H1 (cell line): ENCODE results near the gene SSH2. TPM values are rescaled to one million over a fixed set of nuclear protein-coding genes. Genes with fewer than 3 reads are reported as not detected.
"Not testable (repeated sequence)": the region's sequence is repeated elsewhere in the genome, so short reads cannot be mapped to it uniquely, and the experiment has no call there.

Experiments used
- CTCF ChIA-PET: fragments of 300-600 bp; sonication (Branson Sonifier 250); formaldehyde crosslinking; loops from one replicate; lab custom pipeline; 2021; ENCODE audit not compliant: partially characterized antibody; lab: Charles Lee
- POLR2A ChIA-PET: fragments of 300-600 bp; sonication (Branson Sonifier 250); formaldehyde crosslinking; loops from one replicate; lab custom pipeline; 2021; ENCODE audit warnings: inconsistent platforms; ENCODE audit not compliant: partially characterized antibody; lab: Charles Lee
- DNase-seq, 2 experiments: peaks; one replicate each; pipeline versions ENCODE4 v3.0.0 to v3.0.0-alpha.2; 2010 to 2022; ENCODE audit warnings: low spot score in 2 of 2, low read depth in 1 of 2, mixed read lengths in 1 of 2
- FAIRE-seq: peaks from 2 replicates; lab custom pipeline; 2011; peaks lifted over from hg19 to GRCh38; lab: Jason Lieb, UNC
- H2AFZ ChIP-seq: 2 replicates; pipeline ENCODE4 v1.8.1; 2012; ENCODE audit warnings: low read length, inconsistent platforms
- H2AK5ac ChIP-seq: 2 replicates; pipeline ENCODE4 v1.6.1; 2013; ENCODE audit warnings: low read depth, low read length
- H2BK120ac ChIP-seq: replicated peaks from 2 replicates; pipeline ENCODE3; 2013; ENCODE audit warnings: low read depth, low read length, inconsistent platforms
- H2BK12ac ChIP-seq: 2 replicates; pipeline ENCODE4 v1.6.1; 2013; ENCODE audit warnings: low read depth, low read length
- H2BK15ac ChIP-seq: 2 replicates; pipeline ENCODE4 v1.6.1; 2013; ENCODE audit warnings: low read length
- H2BK20ac ChIP-seq: 2 replicates; pipeline ENCODE4 v1.6.1; 2013; ENCODE audit warnings: low read length
- H2BK5ac ChIP-seq: 2 replicates; pipeline ENCODE4 v1.6.1; 2013; ENCODE audit warnings: low read depth, low read length
- H3K14ac ChIP-seq: 2 replicates; pipeline ENCODE4 v1.6.1; 2013; ENCODE audit warnings: inconsistent platforms; ENCODE audit not compliant: insufficient read length
- H3K18ac ChIP-seq: 2 replicates; pipeline ENCODE4 v1.6.1; 2013; ENCODE audit warnings: low read length; ENCODE audit errors: extremely low read depth
- H3K23ac ChIP-seq: 2 replicates; pipeline ENCODE4 v1.6.1; 2013; ENCODE audit warnings: inconsistent platforms; ENCODE audit not compliant: insufficient read length
- H3K23me2 ChIP-seq: 2 replicates; pipeline ENCODE4 v1.6.1; 2013; ENCODE audit warnings: low read depth, low read length
- H3K27ac ChIP-seq: 2 replicates; pipeline ENCODE4 v1.6.1; 2011; ENCODE audit warnings: low read depth, low read length, inconsistent platforms
- H3K27me3 ChIP-seq, 4 experiments: replicated peaks in 1 of 4; 1 replicate in 1 of 4; 2 replicates in 3 of 4; pipeline versions ENCODE4 v1.6.1 to v1.8.1; 2011 to 2013; ENCODE audit warnings: low read length in 3 of 4, mild to moderate bottlenecking in 3 of 4, inconsistent platforms in 2 of 4, mixed read lengths in 2 of 4, moderate library complexity in 1 of 4; ENCODE audit not compliant: control insufficient read depth in 3 of 4, insufficient read depth in 3 of 4; ENCODE audit errors: extremely low read depth in 1 of 4
- H3K36me3 ChIP-seq, 4 experiments: 2 replicates each; pipeline versions ENCODE4 v1.6.1 to v1.8.1; 2011 to 2013; ENCODE audit warnings: mild to moderate bottlenecking in 4 of 4, low read length in 3 of 4, moderate library complexity in 2 of 4, control low read depth in 1 of 4, inconsistent platforms in 1 of 4; ENCODE audit not compliant: insufficient read depth in 4 of 4, control insufficient read depth in 2 of 4
- H3K4ac ChIP-seq: replicated peaks from 2 replicates; pipeline ENCODE3; 2013; ENCODE audit warnings: low read length, low read depth, mixed read lengths, inconsistent platforms; ENCODE audit not compliant: insufficient read length
- H3K4me1 ChIP-seq, 4 experiments: replicated peaks in 1 of 4; 1 replicate in 1 of 4; 2 replicates in 3 of 4; pipeline versions ENCODE4 v1.6.1 to v1.8.1; 2011 to 2013; ENCODE audit warnings: low read length in 3 of 4, inconsistent platforms in 2 of 4, mixed read lengths in 1 of 4; ENCODE audit not compliant: insufficient read depth in 4 of 4, control insufficient read depth in 3 of 4
- H3K4me2 ChIP-seq, 2 experiments: 2 replicates each; pipeline versions ENCODE4 v1.6.1 to v1.8.1; 2011 to 2013; ENCODE audit warnings: low read depth in 2 of 2, low read length in 2 of 2, control low read depth in 1 of 2, inconsistent platforms in 1 of 2, mild to moderate bottlenecking in 1 of 2; ENCODE audit not compliant: insufficient read depth in 1 of 2
- H3K4me3 ChIP-seq, 4 experiments: fragments of 200-600, 300-600 bp in 1 of 4; sonication (generic), shearing (Covaris generic), sonication (Bioruptor Twin) in 1 of 4; 2 replicates each; pipeline versions ENCODE4 v1.5.1 to v1.8.1; 2011 to 2016; ENCODE audit warnings: low read length in 4 of 4, low read depth in 3 of 4, control low read depth in 2 of 4, inconsistent platforms in 2 of 4, mild to moderate bottlenecking in 2 of 4, mixed read lengths in 1 of 4, moderate library complexity in 1 of 4; ENCODE audit not compliant: insufficient read depth in 2 of 4; ENCODE audit errors: extremely low read depth in 1 of 4
- H3K56ac ChIP-seq: replicated peaks from 2 replicates; pipeline ENCODE3; 2013; ENCODE audit warnings: low read depth, mild to moderate bottlenecking, mixed read lengths, low read length, inconsistent platforms; ENCODE audit not compliant: insufficient read length
- H3K79me1 ChIP-seq: 2 replicates; pipeline ENCODE4 v1.6.1; 2013; ENCODE audit warnings: low read depth, low read length, control low read depth
- H3K79me2 ChIP-seq, 2 experiments: 2 replicates each; pipeline versions ENCODE4 v1.6.1 to v1.8.1; 2012 to 2013; ENCODE audit warnings: low read length in 2 of 2, mild to moderate bottlenecking in 2 of 2, inconsistent platforms in 1 of 2; ENCODE audit not compliant: insufficient read depth in 2 of 2, control insufficient read depth in 1 of 2
- H3K9ac ChIP-seq, 4 experiments: replicated peaks in 1 of 4; 1 replicate in 1 of 4; 2 replicates in 3 of 4; pipeline versions ENCODE4 v1.6.1 to v1.8.1; 2011 to 2013; ENCODE audit warnings: low read depth in 3 of 4, low read length in 3 of 4, control low read depth in 2 of 4, mild to moderate bottlenecking in 2 of 4, moderate library complexity in 2 of 4, inconsistent platforms in 1 of 4; ENCODE audit errors: extremely low read depth in 1 of 4
- H3K9me3 ChIP-seq, 2 experiments: 2 replicates each; pipeline versions ENCODE4 v1.6.1 to v1.8.1; 2012 to 2013; ENCODE audit warnings: mild to moderate bottlenecking in 2 of 2, moderate library complexity in 2 of 2, control low read depth in 1 of 2, inconsistent platforms in 1 of 2, low read depth in 1 of 2, low read length in 1 of 2, mixed read lengths in 1 of 2; ENCODE audit not compliant: insufficient read depth in 2 of 2
- H4K20me1 ChIP-seq, 2 experiments: replicated peaks in 1 of 2; 2 replicates each; pipeline versions ENCODE3 to v1.8.1; 2011 to 2013; ENCODE audit warnings: inconsistent platforms in 2 of 2, low read length in 2 of 2, mild to moderate bottlenecking in 1 of 2; ENCODE audit not compliant: insufficient read depth in 2 of 2, control insufficient read depth in 1 of 2
- H4K5ac ChIP-seq: 2 replicates; pipeline ENCODE4 v1.6.1; 2013; ENCODE audit warnings: low read length, low read depth, mixed read lengths, inconsistent platforms; ENCODE audit not compliant: insufficient read length
- H4K8ac ChIP-seq: 2 replicates; pipeline ENCODE4 v1.8.0; 2013; ENCODE audit warnings: mild to moderate bottlenecking, moderate library complexity, low read length, inconsistent platforms; ENCODE audit not compliant: insufficient read depth; ENCODE audit errors: extremely low read depth
- H4K91ac ChIP-seq: replicated peaks from 2 replicates; pipeline ENCODE3; 2013; ENCODE audit warnings: low read length, mixed read lengths, inconsistent platforms; ENCODE audit not compliant: insufficient read length
- CREB1 ChIP-seq: IDR thresholded peaks from 2 replicates; pipeline ENCODE4 v1.6.1; 2012; ENCODE audit warnings: inconsistent platforms
- RXRA ChIP-seq: IDR thresholded peaks from 2 replicates; pipeline ENCODE4 v1.6.1; 2011; ENCODE audit warnings: low read depth, mild to moderate bottlenecking, low read length, moderate library complexity; ENCODE audit not compliant: insufficient read depth
- WGBS, 2 experiments: shearing (Covaris generic) in 1 of 2; methylation state at CpG; one replicate each; pipeline versions ENCODE4 v1.1.6 to v1.1.7; 2013 to 2015; ENCODE audit warnings: low lambda C conversion rate in 2 of 2, mixed read lengths in 2 of 2, inconsistent platforms in 1 of 2, low coverage in 1 of 2, missing lambda C conversion rate in 1 of 2; ENCODE audit not compliant: insufficient replicate concordance in 2 of 2, insufficient coverage in 1 of 2, insufficient read length in 1 of 2; ENCODE audit errors: extremely low coverage in 1 of 2, missing lambda C conversion rate in 1 of 2; 5-methylcytosine and 5-hydroxymethylcytosine counted together
- polyA plus RNA-seq, 7 experiments: library from polyadenylated mRNA; depleted of rRNA in 3 of 7; stranded (reverse) in 5 of 7; unstranded in 2 of 7; fragments of >200 nt in 5 of 7; fragments of 200-250 nt in 2 of 7; gene quantifications; 1 replicate in 5 of 7; 2 replicates in 1 of 7; 4 replicates in 1 of 7; pipeline versions ENCODE4 v1.2.1 to v1.2.3, GENCODE V29; 2011 to 2013; ENCODE audit warnings: missing spikeins in 2 of 7, mixed read lengths in 2 of 7
- total RNA-seq: library from RNA; stranded (reverse); fragmentation: NEBNext Ultra II Directional; extraction: Animal tissue kit (Norgen Biotek cat#: 25700); gene quantifications from 2 replicates; pipeline ENCODE4 v1.2.1, GENCODE V29; 2021

Gene SSH2
- total and polyA plus RNA-seq, 2 of the 8 experiments (the other 6 are each of a cell fraction or from before 2014, with no cell fraction given), result 5.2 to 15.9 TPM

GRCh38 chr17:29864615-29865014, 65.4 kb downstream of the SSH2 start:
- no peak overlapping the region for H4K8ac ChIP-seq
- DNase-seq, result no peak

GRCh38 chr17:29864123-29864522, 65.9 kb downstream of the SSH2 start:
- H3K23me2 ChIP-seq, H2BK20ac ChIP-seq, H4K20me1 ChIP-seq, FAIRE-seq, H3K4me3 ChIP-seq, H3K27ac ChIP-seq, DNase-seq, H3K56ac ChIP-seq, H2BK15ac ChIP-seq, H3K27me3 ChIP-seq, POLR2A ChIA-PET, H4K8ac ChIP-seq, H3K18ac ChIP-seq, H3K4ac ChIP-seq, H3K4me1 ChIP-seq, H3K4me2 ChIP-seq, H4K5ac ChIP-seq, H4K91ac ChIP-seq, H2AFZ ChIP-seq, H3K23ac ChIP-seq, H2BK120ac ChIP-seq, H3K79me1 ChIP-seq, H2BK12ac ChIP-seq, H2AK5ac ChIP-seq, H3K9ac ChIP-seq, H3K9me3 ChIP-seq, H3K36me3 ChIP-seq, H3K14ac ChIP-seq, H3K79me2 ChIP-seq, H2BK5ac ChIP-seq: not testable (repeated sequence)
- CTCF ChIA-PET, result interaction anchor here (1.1 to 1.5 kb wide), 2 partner anchors 10 to 68 kb away, joined by 3 to 4 read pairs; no protein-coding TSS in a partner anchor
- 78% methylated on average over 4 of the region's 4 CpGs; no CpG with 5 or more reads in 1 of the 2 experiments for WGBS, 2 experiments

More at GRCh38 chr17:29864615-29865014, 65.4 kb downstream of the SSH2 start:
- TF ChIP-seq RXRA (no peak), CREB1 (no peak)
- no peak overlapping the region for H2BK12ac ChIP-seq
- H3K9ac ChIP-seq, result no peak overlapping the region
- 0 out of 4 replicates have a peak, but pooled peaks cover 0 to 2% of the 10 kb centered on the region in 2 experiments for H3K79me2 ChIP-seq
- no peaks in the 10 kb centered on the region for H3K36me3 ChIP-seq
- H3K14ac ChIP-seq, result no peak overlapping the region
- H3K27ac ChIP-seq, result no peak overlapping the region
- no peak overlapping the region for H2AFZ ChIP-seq
- H2BK5ac ChIP-seq, result no peak overlapping the region
- H2AK5ac ChIP-seq, result no peak overlapping the region
- no peaks in the 10 kb centered on the region for H3K23me2 ChIP-seq
- CTCF ChIA-PET, result no interaction called here
- POLR2A ChIA-PET, result no interaction called here
- no peak overlapping the region for H4K5ac ChIP-seq
- peaks cover 0 to 6% (median 3%) of the 10 kb centered on the region in 4 experiments; a peak in 6 of 7 replicates for H3K4me1 ChIP-seq
- H3K27me3 ChIP-seq, result no peaks in the 10 kb centered on the region
- H3K56ac ChIP-seq, result no peak overlapping the region
- no peak overlapping the region for H2BK120ac ChIP-seq
- H4K20me1 ChIP-seq, result no peaks in the 10 kb centered on the region
- no peak overlapping the region for H4K91ac ChIP-seq
- no peak overlapping the region for H2BK20ac ChIP-seq
- H3K4ac ChIP-seq, result no peak overlapping the region
- H3K4me2 ChIP-seq, result no peak overlapping the region
- WGBS, 2 experiments, result no CpG with 5 or more reads among the region's 1 CpG
- H3K4me3 ChIP-seq, result no peak overlapping the region
- no peak for FAIRE-seq
- H3K9me3 ChIP-seq, result no peaks in the 10 kb centered on the region
- no peak overlapping the region for H3K18ac ChIP-seq
- H2BK15ac ChIP-seq, result no peak overlapping the region
- no peaks in the 10 kb centered on the region for H3K79me1 ChIP-seq
- H3K23ac ChIP-seq, result no peak overlapping the region
